CD14-positive monocyte (primary cell): ENCODE data around the gene HID1. TPM values are rescaled to one million over a fixed set of nuclear protein-coding genes. Genes with fewer than 3 reads are reported as not detected.
"Not testable (repeated sequence)": the region's sequence is repeated elsewhere in the genome, so short reads cannot be mapped to it uniquely, and the experiment has no call there.

Source experiments
- DNase-seq, 3 donors: peaks; one replicate each; pipeline ENCODE4 v3.0.0-alpha.2; 2011 to 2022
- H2AFZ ChIP-seq: 2 replicates; pipeline ENCODE4 v1.6.0; 2012; ENCODE audit warnings: mild to moderate bottlenecking, low read depth, low read length, inconsistent platforms; ENCODE audit not compliant: insufficient read depth, poor library complexity, severe bottlenecking
- H3K27ac ChIP-seq, 2 donors: 1 replicate in 1 of 2; 2 replicates in 1 of 2; pipeline ENCODE4 v1.5.1; 2012 to 2013; ENCODE audit warnings: low read length in 2 of 2, control low read depth in 1 of 2, inconsistent platforms in 1 of 2, low read depth in 1 of 2, mild to moderate bottlenecking in 1 of 2
- H3K27me3 ChIP-seq, 2 donors: one replicate each; pipeline versions ENCODE4 v1.6.0 to v1.6.1; 2011 to 2013; ENCODE audit warnings: low read length in 2 of 2; ENCODE audit not compliant: control insufficient read depth in 2 of 2, insufficient read depth in 2 of 2
- H3K36me3 ChIP-seq, 2 donors: replicated peaks in 1 of 2; 1 replicate in 1 of 2; 2 replicates in 1 of 2; pipeline versions ENCODE4 v1.5.1 to v1.6.1; 2012 to 2013; ENCODE audit warnings: low read length in 2 of 2, control low read depth in 1 of 2, inconsistent platforms in 1 of 2, mild to moderate bottlenecking in 1 of 2; ENCODE audit not compliant: insufficient read depth in 2 of 2, control insufficient read depth in 1 of 2
- H3K4me1 ChIP-seq, 2 donors: 1 replicate in 1 of 2; 2 replicates in 1 of 2; pipeline versions ENCODE4 v1.5.1 to v1.6.1; 2012 to 2013; ENCODE audit warnings: low read length in 2 of 2, control low read depth in 1 of 2, inconsistent platforms in 1 of 2, mild to moderate bottlenecking in 1 of 2, moderate library complexity in 1 of 2; ENCODE audit not compliant: insufficient read depth in 2 of 2, control insufficient read depth in 1 of 2
- H3K4me2 ChIP-seq: replicated peaks from 2 replicates; pipeline ENCODE3; 2012; ENCODE audit warnings: low read length, moderate library complexity, mild to moderate bottlenecking; ENCODE audit not compliant: poor library complexity, severe bottlenecking; ENCODE audit errors: extremely low read depth
- H3K4me3 ChIP-seq, 3 experiments: fragments of 200-600 bp in 1 of 3; sonication (generic) in 1 of 3; replicated peaks in 1 of 3; 1 replicate in 2 of 3; 2 replicates in 1 of 3; pipeline ENCODE4 v1.5.1; 2011 to 2013; ENCODE audit warnings: low read length in 3 of 3, mild to moderate bottlenecking in 3 of 3, control low read depth in 2 of 3, low read depth in 2 of 3, inconsistent platforms in 1 of 3, moderate library complexity in 1 of 3
- H3K79me2 ChIP-seq: 2 replicates; pipeline ENCODE4 v1.6.0; 2012; ENCODE audit warnings: mild to moderate bottlenecking, control low read depth, inconsistent platforms, low read length, moderate library complexity; ENCODE audit not compliant: insufficient read depth
- H3K9ac ChIP-seq: 2 replicates; pipeline ENCODE4 v1.6.0; 2017; ENCODE audit warnings: low read length, mild to moderate bottlenecking; ENCODE audit not compliant: insufficient read depth, poor library complexity, severe bottlenecking
- H3K9me3 ChIP-seq, 2 donors: replicated peaks in 1 of 2; 1 replicate in 1 of 2; 2 replicates in 1 of 2; pipeline versions ENCODE4 v1.5.1 to v1.6.1; 2012 to 2013; ENCODE audit warnings: low read length in 2 of 2, control low read depth in 1 of 2; ENCODE audit not compliant: control insufficient read depth in 1 of 2, insufficient read depth in 1 of 2
- H4K20me1 ChIP-seq: 2 replicates; pipeline ENCODE4 v1.6.0; 2012; ENCODE audit warnings: mild to moderate bottlenecking, low read length, control low read depth, moderate library complexity; ENCODE audit not compliant: insufficient read depth
- H3K27ac Mint-ChIP-seq, 7 donors: one replicate each; pipeline ENCODE4 v1.8.0; 2020; ENCODE audit warnings: mild to moderate bottlenecking in 7 of 7, mixed read lengths in 7 of 7, moderate library complexity in 6 of 7, inconsistent platforms in 2 of 7
- H3K27me3 Mint-ChIP-seq, 3 donors: one replicate each; pipeline ENCODE4 v1.8.0; 2021 to 2022; ENCODE audit warnings: low read depth in 3 of 3, mild to moderate bottlenecking in 3 of 3, mixed read lengths in 3 of 3, moderate library complexity in 3 of 3, inconsistent platforms in 1 of 3
- H3K36me3 Mint-ChIP-seq, 2 donors: one replicate each; pipeline ENCODE4 v1.8.0; 2020; ENCODE audit warnings: mixed read lengths in 2 of 2, inconsistent platforms in 1 of 2, mild to moderate bottlenecking in 1 of 2
- H3K4me1 Mint-ChIP-seq: one replicate; pipeline ENCODE4 v1.8.0; 2020; ENCODE audit warnings: mild to moderate bottlenecking, mixed read lengths
- H3K4me3 Mint-ChIP-seq, 2 donors: one replicate each; pipeline ENCODE4 v1.8.0; 2020; ENCODE audit warnings: mild to moderate bottlenecking in 2 of 2, mixed read lengths in 2 of 2, moderate library complexity in 1 of 2
- H3K9me3 Mint-ChIP-seq, 7 donors: one replicate each; pipeline ENCODE4 v1.8.0; 2020 to 2022; ENCODE audit warnings: mixed read lengths in 7 of 7, mild to moderate bottlenecking in 6 of 7, moderate library complexity in 6 of 7, inconsistent platforms in 2 of 7
- CTCF ChIP-seq: fragments of 200-600 bp; IDR thresholded peaks from one replicate; pipeline ENCODE4 v1.8.0; 2022; ENCODE audit warnings: antibody characterized with exemption, mild to moderate bottlenecking
- WGBS: methylation state at CpG from one replicate; pipeline ENCODE4 v1.1.5; 2013; ENCODE audit warnings: missing lambda C conversion rate; ENCODE audit not compliant: insufficient coverage; 5-methylcytosine and 5-hydroxymethylcytosine counted together
- intact Hi-C, 2 donors: fragments of 100-400 bp; cut with micrococcal nuclease; formaldehyde crosslinking; loops; one replicate each; pipeline versions ENCODE4 v1.15.0 to v1.15.1; 2023
- polyA plus RNA-seq, 3 donors: library from polyadenylated mRNA; depleted of rRNA in 1 of 3; unstranded in 2 of 3; stranded (reverse) in 1 of 3; fragments of 300-500 nt in 2 of 3; fragments of >200 nt in 1 of 3; fragmentation: Illumina TruSeq in 2 of 3; gene quantifications; 1 replicate in 2 of 3; 2 replicates in 1 of 3; pipeline ENCODE4 v1.2.3, GENCODE V29; 2012 to 2021

HID1 gene
- polyA plus RNA-seq, 3 donors = not detected

GRCh38 chr17:75006653-75007052 lies 34.1 kb upstream of the HID1 start:
- no peaks in the 10 kb centered on the region for H3K36me3 Mint-ChIP-seq
- no peaks in the 10 kb centered on the region for H3K36me3 ChIP-seq
- intact Hi-C loops = loop anchor here in 1 of 2 donors (5.0 kb wide), 1 partner anchor 44 kb away; no protein-coding TSS in a partner anchor
- H2AFZ ChIP-seq = no peak overlapping the region
- H3K27me3 ChIP-seq = no peaks in the 10 kb centered on the region
- WGBS = 63% methylated on average over 4 of the region's 5 CpGs
- H3K4me1 Mint-ChIP-seq = peaks cover 5% of the 10 kb centered on the region
- no peaks in the 10 kb centered on the region for H3K9me3 Mint-ChIP-seq
- no peak overlapping the region for H3K27ac ChIP-seq
- no peak overlapping the region for H3K4me3 ChIP-seq
- H3K27me3 Mint-ChIP-seq = peaks cover 1 to 10% (median 4%) of the 10 kb centered on the region in 3 donors
- no peak overlapping the region for H3K27ac Mint-ChIP-seq
- H3K79me2 ChIP-seq = no peaks in the 10 kb centered on the region
- H3K4me2 ChIP-seq = no peak overlapping the region
- no peaks in the 10 kb centered on the region for H3K4me1 ChIP-seq
- TF ChIP-seq CTCF = no peak
- peak in 2 of 3 donors; percentile 19 to 38 for DNase-seq
- H3K9me3 ChIP-seq = no peaks in the 10 kb centered on the region
- no peaks in the 10 kb centered on the region for H4K20me1 ChIP-seq
- no peak overlapping the region for H3K9ac ChIP-seq
- no peak overlapping the region for H3K4me3 Mint-ChIP-seq

GRCh38 chr17:75006084-75006483 lies 33.5 kb upstream of the HID1 start:
- H3K27ac Mint-ChIP-seq, H3K4me3 Mint-ChIP-seq: not testable (repeated sequence)

More at GRCh38 chr17:75006084-75006483, 33.5 kb upstream of the HID1 start:
- H3K4me3 ChIP-seq, H3K27me3 Mint-ChIP-seq, H3K4me1 ChIP-seq, H3K36me3 ChIP-seq, H4K20me1 ChIP-seq, H2AFZ ChIP-seq, H3K27ac ChIP-seq, H3K9me3 ChIP-seq, H3K4me1 Mint-ChIP-seq, H3K36me3 Mint-ChIP-seq, H3K79me2 ChIP-seq, H3K27me3 ChIP-seq, H3K9me3 Mint-ChIP-seq, H3K9ac ChIP-seq, DNase-seq, H3K4me2 ChIP-seq: not testable (repeated sequence)
- intact Hi-C loops = loop anchor here in 1 of 2 donors (5.0 kb wide), 1 partner anchor 44 kb away; no protein-coding TSS in a partner anchor
- 100% methylated on average over 2 of the region's 6 CpGs for WGBS
